Activated B cell treated with CpG ODN at 0.5 μM for 24 hours (primary cell): ENCODE data around the gene CORO1A. TPM values are rescaled to one million over a fixed set of nuclear protein-coding genes. Genes with fewer than 3 reads are reported as not detected.
"Not testable (repeated sequence)": the region's sequence is repeated elsewhere in the genome, so short reads cannot be mapped to it uniquely, and the experiment has no call there.

Source experiments
- ATAC-seq: fragments of 200-7000 bp; cut with Tn5 transposase; one replicate; pipeline ENCODE4 v1.10.0; 2021; ENCODE audit warnings: low read depth, mild to moderate bottlenecking, moderate library complexity
- CTCF ChIA-PET: fragments of 350-600 bp; sonication (Branson Sonifier 250); formaldehyde crosslinking; loops from one replicate; lab custom pipeline; 2021; ENCODE audit warnings: antibody characterized with exemption; lab: Charles Lee
- POLR2A ChIA-PET: fragments of 350-600 bp; sonication (Branson Sonifier 250); formaldehyde crosslinking; loops from one replicate; lab custom pipeline; 2021; ENCODE audit warnings: antibody characterized with exemption; lab: Charles Lee
- DNase-seq: peaks from one replicate; pipeline ENCODE4 v3.0.0; 2022
- H3K27ac Mint-ChIP-seq: one replicate; pipeline ENCODE4 v1.8.0; 2020; ENCODE audit warnings: mixed read lengths
- H3K27me3 Mint-ChIP-seq: one replicate; pipeline ENCODE4 v1.8.0; 2021; ENCODE audit warnings: mixed read lengths
- H3K36me3 Mint-ChIP-seq: one replicate; pipeline ENCODE4 v1.8.0; 2021; ENCODE audit warnings: low read depth, mixed read lengths
- H3K4me1 Mint-ChIP-seq: one replicate; pipeline ENCODE4 v1.8.0; 2021; ENCODE audit warnings: mixed read lengths
- H3K4me3 Mint-ChIP-seq: one replicate; pipeline ENCODE4 v1.8.0; 2020; ENCODE audit warnings: mild to moderate bottlenecking, mixed read lengths
- H3K9me3 Mint-ChIP-seq: one replicate; pipeline ENCODE4 v1.8.0; 2020; ENCODE audit warnings: mixed read lengths
- CTCF ChIP-seq: fragments of 200-600 bp; IDR thresholded peaks from one replicate; pipeline ENCODE4 v1.8.0; 2022; ENCODE audit warnings: antibody characterized with exemption, mild to moderate bottlenecking
- intact Hi-C: fragments of 100-400 bp; cut with micrococcal nuclease; formaldehyde crosslinking; loops from one replicate; pipeline ENCODE4 v1.15.1; 2024
- total RNA-seq: library from RNA; stranded (reverse); gene quantifications from 2 replicates; pipeline ENCODE4 v1.2.3, GENCODE V29; 2022

Gene CORO1A
- total RNA-seq, 1 donor from 2014 or later = 1,030 TPM

GRCh38 chr16:30186782-30187555 lies 3.6 kb downstream of the CORO1A start:
- ChIA-PET POLR2A (interaction anchor here (0.6 to 7.4 kb wide), 7 partner anchors 44 to 465 kb away, joined by 4 to 335 read pairs (median 6); partner anchors contain the start of genes ALDOA, TBX6 and YPEL3), CTCF (interaction anchor here (1.5 to 4.4 kb wide), 2 partner anchors 44 to 95 kb away, joined by 4 to 33 read pairs; partner anchors contain the start of gene TBX6)
- Mint-ChIP-seq H3K27me3 (no peaks in the 10 kb centered on the region), H3K9me3 (no peaks in the 10 kb centered on the region), H3K4me3 (peak overlapping the region; percentile 77), H3K4me1 (peaks cover 38% of the 10 kb centered on the region), H3K36me3 (peaks cover 38% of the 10 kb centered on the region), H3K27ac (peak overlapping the region; percentile 97)
- intact Hi-C loops = no loop called here
- TF ChIP-seq CTCF = no peak
- ATAC-seq (peak; percentile 7), DNase-seq (peak; percentile 74)

GRCh38 chr16:30187556-30187865 lies 4.1 kb downstream of the CORO1A start:
- H3K27ac Mint-ChIP-seq = peak overlapping the region; percentile 97
- intact Hi-C loops = no loop called here
- peaks cover 38% of the 10 kb centered on the region for H3K36me3 Mint-ChIP-seq
- ATAC-seq (no peak), DNase-seq (no peak)
- no peaks in the 10 kb centered on the region for H3K9me3 Mint-ChIP-seq
- peak overlapping the region; percentile 77 for H3K4me3 Mint-ChIP-seq
- CTCF ChIA-PET = no interaction called here
- peaks cover 33% of the 10 kb centered on the region for H3K4me1 Mint-ChIP-seq
- POLR2A ChIA-PET = interaction anchor here (7.4 kb wide), 1 partner anchor 95 kb away, joined by 335 read pairs; the partner anchor contains the start of genes TBX6 and YPEL3
- TF ChIP-seq CTCF = no peak
- no peaks in the 10 kb centered on the region for H3K27me3 Mint-ChIP-seq

- DNase-seq = no peak
- no peaks in the 10 kb centered on the region for H3K27me3 Mint-ChIP-seq
- TF ChIP-seq CTCF = no peak
- peaks cover 32% of the 10 kb centered on the region for H3K4me1 Mint-ChIP-seq
- intact Hi-C loops = no loop called here
- no peaks in the 10 kb centered on the region for H3K9me3 Mint-ChIP-seq
- peaks cover 38% of the 10 kb centered on the region for H3K36me3 Mint-ChIP-seq
- no peak overlapping the region for H3K4me3 Mint-ChIP-seq
- ChIA-PET POLR2A (interaction anchor here (7.4 kb wide), 1 partner anchor 95 kb away, joined by 335 read pairs; the partner anchor contains the start of genes TBX6 and YPEL3), CTCF (no interaction called here)
- H3K27ac Mint-ChIP-seq = no peak overlapping the region
- no peak for ATAC-seq
Measured at GRCh38 chr16:30187971-30188561, 4.7 kb downstream of the CORO1A start.

GRCh38 chr16:30191158-30191557 lies 7.8 kb downstream of the CORO1A start:
- H3K27ac Mint-ChIP-seq, H3K9me3 Mint-ChIP-seq, CTCF ChIA-PET, POLR2A ChIA-PET, H3K27me3 Mint-ChIP-seq, DNase-seq, H3K4me3 Mint-ChIP-seq, intact Hi-C loops, ATAC-seq: not testable (repeated sequence)
- Mint-ChIP-seq H3K4me1 (peaks cover 18% of the 10 kb centered on the region), H3K36me3 (peaks cover 19% of the 10 kb centered on the region)

GRCh38 chr16:30193098-30193497 lies 9.7 kb downstream of the CORO1A start:
- H3K27ac Mint-ChIP-seq, H3K4me3 Mint-ChIP-seq, POLR2A ChIA-PET, H3K4me1 Mint-ChIP-seq, H3K36me3 Mint-ChIP-seq, H3K27me3 Mint-ChIP-seq, CTCF ChIA-PET, DNase-seq, intact Hi-C loops, H3K9me3 Mint-ChIP-seq: not testable (repeated sequence)
- ATAC-seq = peak; percentile 21

DNA sequence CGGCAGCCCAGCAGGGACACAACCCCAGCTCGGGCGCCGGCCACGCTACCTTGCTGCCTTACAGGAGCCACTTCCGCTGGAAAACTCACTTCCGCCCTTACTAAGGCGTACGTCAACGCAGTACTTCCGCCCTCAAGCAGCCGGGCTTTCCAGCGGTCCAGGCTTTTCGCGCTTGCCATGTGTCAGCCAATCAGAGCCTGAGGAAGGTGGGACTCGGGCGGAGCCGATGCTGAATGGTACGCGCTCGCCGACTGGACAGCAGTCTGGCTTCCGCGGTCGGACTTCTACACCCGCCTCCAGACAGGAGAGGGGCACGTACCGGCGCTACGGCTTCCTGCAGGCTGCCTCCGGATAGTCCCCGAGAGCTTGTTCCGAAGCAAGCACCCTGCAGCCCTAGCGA lies 10.2 kb downstream of the CORO1A start, which contains the start of the genes BOLA2B and SLX1A:
TSS of gene BOLA2B (minus strand) at position 52 of the 400 bp plus-strand sequence. CDS start 71 bp downstream, outside the sequence.
TSS of gene SLX1A (plus strand) at position 261 of the 400 bp plus-strand sequence. CDS start 210 bp downstream, outside the sequence.
- DNase-seq, POLR2A ChIA-PET, H3K27me3 Mint-ChIP-seq, CTCF ChIA-PET, H3K4me1 Mint-ChIP-seq, H3K36me3 Mint-ChIP-seq, H3K4me3 Mint-ChIP-seq, intact Hi-C loops, H3K9me3 Mint-ChIP-seq, H3K27ac Mint-ChIP-seq: not testable (repeated sequence)
- ATAC-seq = peak; percentile 86

DNA sequence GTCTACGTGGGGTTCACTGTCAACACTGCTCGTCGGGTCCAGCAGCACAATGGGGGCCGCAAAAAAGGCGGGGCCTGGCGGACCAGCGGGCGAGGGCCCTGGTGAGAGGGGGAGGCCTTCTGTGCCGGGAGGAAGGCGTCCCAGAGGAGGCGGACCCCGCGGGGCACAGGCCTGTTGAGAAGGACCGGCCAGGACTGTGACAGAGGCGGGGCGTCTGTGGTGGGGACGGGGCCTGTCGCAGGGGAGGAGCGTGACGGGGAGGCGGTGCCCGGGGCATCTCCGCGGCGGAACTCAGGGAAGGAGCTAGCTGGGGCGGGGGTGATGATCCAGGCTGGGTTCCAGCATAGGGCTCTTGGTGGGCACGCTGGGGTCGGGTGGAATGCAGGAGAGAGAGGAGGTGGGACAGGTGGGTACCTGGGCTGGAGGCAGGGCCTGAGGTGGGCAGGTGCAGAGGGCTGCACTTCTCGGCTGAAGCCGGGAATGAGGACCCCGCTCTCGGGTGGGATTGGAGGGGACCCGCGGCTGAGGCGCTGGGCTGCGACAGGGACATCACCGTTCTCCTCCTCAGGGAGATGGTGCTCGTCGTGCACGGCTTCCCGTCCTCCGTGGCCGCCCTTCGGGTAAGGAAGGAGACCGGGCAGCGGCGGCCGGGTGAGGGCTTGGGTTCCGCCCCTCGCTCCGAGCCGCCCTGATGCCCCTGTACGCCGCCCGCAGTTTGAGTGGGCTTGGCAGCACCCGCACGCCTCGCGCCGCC lies 10.9 kb downstream of the CORO1A start:
- H3K4me1 Mint-ChIP-seq, H3K36me3 Mint-ChIP-seq, intact Hi-C loops, H3K9me3 Mint-ChIP-seq, POLR2A ChIA-PET, H3K27me3 Mint-ChIP-seq, CTCF ChIA-PET, H3K27ac Mint-ChIP-seq, H3K4me3 Mint-ChIP-seq: not testable (repeated sequence)
- DNase-seq (peak; percentile 37), ATAC-seq (peak; percentile 72)

- H3K27ac Mint-ChIP-seq, POLR2A ChIA-PET, H3K36me3 Mint-ChIP-seq, H3K4me1 Mint-ChIP-seq, DNase-seq, H3K4me3 Mint-ChIP-seq, ATAC-seq, intact Hi-C loops, H3K9me3 Mint-ChIP-seq, H3K27me3 Mint-ChIP-seq, CTCF ChIA-PET: not testable (repeated sequence)
Measured at GRCh38 chr16:30197001-30197400, 13.6 kb downstream of the CORO1A start.

- intact Hi-C loops, H3K36me3 Mint-ChIP-seq, POLR2A ChIA-PET, H3K4me3 Mint-ChIP-seq, CTCF ChIA-PET, H3K27me3 Mint-ChIP-seq, H3K9me3 Mint-ChIP-seq, H3K4me1 Mint-ChIP-seq, DNase-seq, ATAC-seq, H3K27ac Mint-ChIP-seq: not testable (repeated sequence)
Measured at GRCh38 chr16:30199049-30199448, 15.6 kb downstream of the CORO1A start, which contains the start of gene SULT1A3. Gene SULT1A3 (plus strand): TSS chr16:30199255. CDS start chr16:30200729, 1,474 bp downstream.
